Superior temporal gyrus (tissue), 1 donor: Measurements from ENCODE around the gene HSPB9.
"Not testable (repeated sequence)": the region's sequence is repeated elsewhere in the genome, so short reads cannot be mapped to it uniquely, and the experiment has no call there.

Experiments
- DNase-seq: peaks from one replicate; pipeline ENCODE4 v3.0.0-alpha.2; 2016; ENCODE audit errors: extremely low spot score

The HSPB9 gene

DNA sequence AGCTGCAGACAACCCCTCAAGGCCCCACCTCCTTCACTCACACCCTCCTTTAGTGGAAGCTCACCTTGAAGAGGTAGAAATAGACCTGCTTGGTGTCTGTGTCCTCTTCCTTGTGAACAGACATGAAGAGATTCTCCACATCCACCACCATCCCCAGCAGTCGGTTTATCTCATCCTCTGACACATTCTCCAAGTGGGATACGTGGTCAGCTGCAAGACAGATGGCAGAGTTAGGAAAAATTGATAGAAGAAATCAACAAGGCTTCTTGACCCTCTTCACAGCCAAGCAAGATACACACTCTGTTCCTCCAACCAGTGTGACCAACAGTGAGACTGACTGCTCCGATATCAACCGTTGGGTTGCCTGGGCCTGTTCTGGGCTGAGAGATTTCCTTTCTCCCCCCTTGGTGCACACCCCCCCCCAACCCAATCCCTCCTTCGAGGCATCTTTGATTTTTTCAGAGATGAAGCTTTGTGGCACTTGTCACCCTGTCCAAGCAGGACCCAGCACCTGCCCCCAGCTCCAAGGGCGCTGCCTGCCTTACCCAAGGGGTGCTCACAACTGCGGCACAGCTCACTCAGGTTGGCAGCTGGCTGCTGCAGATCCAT is 2.3 kb upstream of the HSPB9 start:
- DNase-seq = no peak

DNA sequence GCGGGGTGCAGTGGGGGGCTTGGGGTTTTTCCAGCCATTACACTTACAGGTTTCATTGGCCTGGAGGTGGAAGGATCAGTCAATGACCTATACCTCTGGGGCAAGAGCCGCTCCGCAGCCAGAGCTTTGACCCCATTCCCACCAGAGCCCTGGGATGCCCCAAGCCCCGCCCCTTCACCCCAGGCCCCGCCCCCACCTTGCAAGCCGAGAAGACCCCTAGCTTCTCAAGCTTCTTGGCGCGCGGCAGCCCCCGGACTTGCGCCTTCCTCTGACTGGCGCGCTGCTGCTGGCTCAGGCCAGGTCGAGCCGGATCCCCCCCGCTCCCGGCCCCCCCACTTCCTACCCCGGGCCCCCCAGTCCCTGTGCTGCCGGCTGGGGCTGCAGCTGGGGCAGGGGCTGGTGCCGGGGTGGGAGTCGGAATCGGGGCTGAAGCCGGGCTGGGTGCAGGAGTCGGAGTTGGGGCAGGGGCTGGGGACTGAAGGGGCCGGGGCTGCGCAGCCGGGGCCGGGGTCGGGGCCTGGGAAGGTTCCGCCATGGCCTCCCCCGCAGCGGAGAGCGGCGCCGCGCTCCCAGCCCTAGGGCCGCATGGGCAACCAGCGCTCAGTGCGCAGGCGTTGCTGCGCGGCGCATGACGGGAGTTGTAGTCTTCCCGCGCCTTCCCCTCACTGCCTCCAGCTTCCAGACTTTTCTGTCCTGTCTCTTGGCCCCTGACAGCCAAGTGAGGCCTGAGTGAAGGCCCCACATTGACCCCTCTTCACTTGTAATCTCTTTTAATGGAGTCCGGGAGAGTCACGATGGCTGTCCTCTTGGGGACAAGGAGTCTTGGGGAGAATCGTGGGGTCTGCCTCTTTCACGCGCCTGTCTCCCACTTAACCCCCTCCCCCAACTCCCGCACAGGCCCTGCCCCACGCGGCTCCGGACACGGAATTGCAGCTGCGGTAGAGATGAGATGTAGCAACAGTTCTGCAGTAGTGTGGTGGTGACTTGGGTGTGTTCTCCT is 1.5 kb upstream of the HSPB9 start, which contains the start of gene KAT2A:
TSS of gene KAT2A (minus strand) at position 598 of the 1,000 bp plus-strand sequence. CDS start at position 535, 63 bp downstream.
- peak; percentile 94 for DNase-seq

DNA sequence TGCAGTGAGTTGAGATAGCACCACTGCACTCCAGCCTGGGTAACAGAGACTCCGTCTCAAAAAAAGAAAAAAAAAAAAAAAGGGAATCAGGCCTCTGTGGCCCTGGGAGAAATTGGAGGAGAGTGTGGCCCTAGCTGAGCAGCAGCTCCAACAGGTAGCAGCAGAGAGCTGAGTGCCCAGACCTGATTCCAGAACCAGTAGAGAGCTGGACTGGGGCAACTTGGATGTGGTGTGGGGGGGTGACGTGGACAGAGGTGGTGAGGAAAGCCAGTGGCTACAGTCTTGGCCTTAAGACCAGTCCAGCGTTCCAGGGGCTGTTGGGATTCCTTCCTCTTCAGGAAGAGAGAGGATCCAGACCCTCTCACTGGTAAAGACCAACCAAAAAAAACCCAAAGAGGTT is 1.7 kb downstream of the HSPB9 start:
- DNase-seq = no peak

DNA sequence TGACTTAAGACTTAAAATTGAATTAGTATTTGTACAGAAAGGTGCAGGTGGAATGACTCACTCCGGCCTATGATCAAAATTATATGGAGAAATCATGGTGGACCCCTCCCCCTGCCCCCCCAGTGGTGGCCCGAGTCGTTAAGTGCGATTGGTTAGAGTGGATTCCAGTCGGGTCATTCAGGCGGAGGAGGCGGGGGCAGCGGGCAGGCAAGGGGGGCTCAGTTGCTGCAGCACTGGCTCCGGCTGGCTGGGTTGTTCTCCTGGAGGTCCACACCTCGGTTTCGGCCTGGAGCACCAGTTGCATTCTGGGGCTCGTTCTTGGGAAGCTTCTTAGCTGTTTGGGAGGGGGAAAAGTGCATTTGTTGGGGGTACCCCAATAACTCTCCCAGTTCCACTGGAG is 3.0 kb downstream of the HSPB9 start:
- no peak for DNase-seq

DNA sequence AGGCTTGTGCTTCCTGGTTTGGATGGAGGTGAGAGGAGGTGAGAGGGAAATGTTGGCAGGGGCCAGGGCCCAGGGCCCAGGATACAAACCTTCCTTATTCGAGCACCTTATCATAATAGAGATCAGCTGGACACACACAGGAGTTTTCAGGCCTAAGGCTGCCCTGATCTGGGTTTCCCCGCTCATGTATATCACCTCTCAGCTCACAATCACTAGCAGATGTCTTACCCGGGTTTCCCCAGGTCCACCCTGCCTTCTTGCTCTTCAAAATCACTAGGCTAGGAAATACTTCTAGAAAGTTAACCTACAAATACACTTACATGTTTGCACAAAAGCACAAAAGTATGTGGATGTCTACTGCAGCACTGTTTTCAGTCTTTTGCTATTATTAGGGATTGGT is 4.2 kb downstream of the HSPB9 start:
- DNase-seq = no peak

DNA sequence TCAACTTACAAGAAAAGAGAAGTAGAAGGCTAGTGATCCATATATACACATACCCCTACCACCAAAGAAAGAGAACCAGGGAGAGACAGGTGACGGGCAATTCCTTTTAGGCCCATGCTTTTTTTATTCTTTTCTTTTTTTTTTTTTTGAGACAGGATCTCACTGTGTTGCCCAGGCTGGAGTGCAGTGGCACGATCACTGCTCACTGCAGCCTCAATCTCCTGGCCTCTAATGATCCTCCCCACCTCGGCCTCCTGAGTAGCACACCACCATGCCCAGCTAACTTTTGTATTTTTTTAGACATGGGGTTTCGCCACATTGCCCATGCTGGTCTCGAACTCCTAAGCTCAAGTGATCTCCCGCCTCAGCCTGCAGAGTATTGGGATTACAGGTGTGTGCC is 4.8 kb downstream of the HSPB9 start:
- no peak for DNase-seq

DNA sequence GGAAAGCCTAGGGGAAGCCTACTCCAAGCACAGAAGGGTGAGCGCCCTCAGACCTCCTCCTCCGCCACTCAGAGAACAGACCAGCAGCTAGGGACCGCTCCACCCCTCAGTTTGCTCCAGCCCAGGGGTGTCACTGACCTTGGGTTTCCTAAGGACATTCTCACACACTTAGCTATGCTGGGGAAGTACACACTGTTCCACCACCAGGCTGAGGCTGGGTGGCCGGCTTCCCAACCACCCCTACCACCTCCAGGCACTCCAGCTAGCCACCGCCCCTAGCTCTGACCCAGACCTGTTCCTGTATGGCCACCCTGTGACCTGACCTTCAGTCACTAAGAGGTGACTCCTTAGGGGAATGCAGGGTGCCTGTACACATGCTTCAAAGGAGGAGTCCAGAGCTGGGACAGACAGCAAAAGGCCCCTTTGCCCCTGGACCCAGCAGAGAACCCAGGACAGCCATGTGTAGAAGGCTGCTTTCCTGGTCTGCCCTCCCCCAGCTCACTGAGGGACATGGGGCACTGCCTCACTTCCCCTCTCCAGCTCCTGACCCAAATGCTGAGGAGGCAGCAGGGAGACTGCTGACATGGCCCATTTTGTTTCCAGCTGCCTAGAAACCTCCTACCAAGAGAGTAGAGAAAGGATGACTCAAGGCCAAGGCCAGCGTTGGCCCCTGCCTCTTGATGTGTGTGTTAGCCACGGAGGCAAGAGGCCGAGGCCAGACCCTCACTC is 6.7 kb downstream of the HSPB9 start:
- DNase-seq = no peak

DNA sequence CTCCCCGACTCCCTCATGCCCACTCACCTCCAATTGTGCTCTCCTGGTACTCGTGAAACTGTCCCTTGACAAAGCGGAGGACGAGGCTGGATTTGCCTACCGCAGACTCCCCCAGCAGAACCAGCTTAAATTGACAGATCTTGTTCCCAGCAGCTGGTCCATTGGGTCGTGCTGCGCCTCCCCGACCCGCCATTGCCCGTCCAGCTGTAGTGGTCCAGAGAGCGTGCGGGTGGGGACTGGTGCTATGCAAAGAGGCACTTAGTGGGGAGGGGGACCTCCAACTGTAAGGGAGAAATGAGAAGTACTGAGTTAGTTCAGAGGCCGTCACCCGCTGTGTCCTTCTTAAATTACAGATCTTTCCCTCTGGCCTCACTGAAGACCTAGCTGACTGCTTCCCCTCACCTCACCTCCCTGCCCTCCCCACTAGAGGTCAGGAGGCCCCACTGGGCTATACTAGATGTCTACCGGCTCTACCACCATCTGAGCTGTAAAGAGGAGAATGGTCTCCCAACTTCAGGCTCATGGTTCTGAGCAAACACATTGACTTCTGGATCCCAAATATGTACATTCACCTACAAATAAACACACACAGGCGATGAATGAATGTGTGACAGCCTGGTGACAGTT is 7.8 kb downstream of the HSPB9 start:
- no peak for DNase-seq

DNA sequence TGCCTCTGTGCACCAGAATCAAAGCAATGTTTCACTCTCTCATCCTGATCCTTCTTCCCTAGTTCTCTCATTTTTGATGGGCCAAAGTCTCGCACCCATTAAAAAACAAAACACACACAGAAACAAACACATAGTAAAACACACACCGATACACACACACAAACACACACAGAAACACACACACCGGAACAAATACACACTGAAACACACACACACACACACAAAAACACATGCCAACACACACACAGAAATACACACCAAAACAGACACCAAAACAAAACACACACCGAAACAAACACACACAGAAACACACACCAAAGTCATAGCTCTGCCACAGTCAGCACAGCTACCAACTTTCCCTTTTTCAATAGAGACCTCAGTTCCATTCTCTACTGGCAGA is 8.6 kb downstream of the HSPB9 start:
- no peak for DNase-seq

DNA sequence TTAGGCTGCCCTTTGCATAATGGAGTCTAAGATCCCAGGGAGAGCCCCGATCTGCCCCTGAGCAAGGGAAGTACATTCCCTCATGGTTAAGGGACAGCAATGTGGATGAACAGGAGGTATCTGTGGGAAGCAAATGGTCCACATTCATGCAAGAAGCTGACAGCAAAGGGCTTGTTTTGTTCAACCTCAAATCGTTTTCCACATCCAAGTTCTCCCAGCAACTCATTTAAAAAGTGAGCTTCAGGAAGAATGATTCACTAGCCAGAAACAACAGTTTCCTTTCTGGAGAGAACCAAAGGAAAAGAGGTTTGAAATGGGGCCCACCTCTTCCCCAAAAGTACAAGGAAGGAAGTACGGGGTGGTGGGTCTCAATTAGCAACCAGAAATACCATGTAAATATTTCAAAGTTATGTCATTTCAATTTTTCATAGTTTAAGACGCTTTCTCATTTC is 9.4 kb downstream of the HSPB9 start:
- no peak for DNase-seq

DNA sequence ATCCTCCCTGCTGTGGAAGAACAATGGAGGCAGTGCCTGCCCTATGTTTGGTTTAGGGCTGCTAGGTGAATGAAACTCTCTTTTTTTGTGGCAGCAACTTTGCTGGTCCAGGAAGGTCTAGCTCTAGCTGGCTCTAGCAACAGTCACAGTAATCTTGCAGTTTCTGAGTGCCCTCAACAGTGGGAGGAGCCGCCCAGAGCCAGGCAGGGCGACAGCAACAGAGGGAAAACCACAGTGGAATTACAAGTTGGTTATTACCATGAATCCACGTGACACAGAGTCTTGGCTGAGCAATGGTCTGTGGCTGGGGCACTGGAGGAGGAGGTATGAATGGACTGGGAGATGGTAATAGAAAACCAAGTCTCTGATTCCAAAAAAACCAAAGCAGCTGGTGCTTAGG is 10.3 kb downstream of the HSPB9 start:
- peak; percentile 85 for DNase-seq

DNA sequence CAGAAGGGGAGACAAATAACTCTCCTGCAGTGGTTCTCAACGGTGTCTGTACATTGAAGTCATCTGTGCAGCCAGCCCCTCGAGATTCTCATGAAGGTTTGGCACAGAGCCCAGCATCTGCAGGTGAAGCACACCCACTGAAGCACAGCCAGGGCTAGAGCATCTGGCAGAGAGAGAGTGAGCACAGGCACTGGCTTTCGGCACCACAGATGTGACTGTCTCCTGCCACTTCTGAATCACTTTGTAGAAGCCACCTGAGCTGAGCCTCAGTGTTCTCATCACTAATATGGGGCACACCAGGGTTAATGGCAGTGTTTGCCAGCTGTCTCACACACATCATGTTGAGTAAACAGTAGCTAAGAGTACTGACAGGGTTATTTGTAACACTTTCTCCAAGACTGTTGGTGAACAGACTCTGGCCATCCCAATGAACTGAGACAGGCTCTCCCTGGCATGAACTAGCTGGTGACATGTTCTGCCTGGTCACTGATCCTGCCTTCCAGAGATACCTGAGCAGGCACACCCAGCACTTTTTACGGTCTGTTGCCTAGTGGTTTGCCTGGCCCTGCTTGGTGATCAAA is 10.9 kb downstream of the HSPB9 start:
- no peak for DNase-seq

DNA sequence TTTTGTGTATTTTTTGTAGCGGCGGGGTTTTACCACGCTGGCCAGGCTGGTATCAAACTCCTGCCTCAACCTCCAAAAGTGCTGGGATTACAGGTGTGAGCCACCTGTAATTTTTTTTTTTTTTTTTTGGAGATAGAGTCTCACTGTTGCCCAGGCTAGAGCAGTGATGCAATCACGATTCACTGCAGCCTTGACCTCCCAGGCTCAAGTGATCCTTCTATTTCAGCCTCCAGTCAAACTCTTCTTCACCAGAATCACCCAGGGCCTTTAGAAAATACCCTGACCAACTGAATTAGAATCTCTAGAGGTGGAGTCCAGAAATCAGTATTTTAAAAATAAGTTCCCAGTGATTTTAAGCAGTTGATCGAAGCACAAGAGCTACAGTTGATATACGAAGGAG is 12.5 kb downstream of the HSPB9 start:
- no peak for DNase-seq

DNA sequence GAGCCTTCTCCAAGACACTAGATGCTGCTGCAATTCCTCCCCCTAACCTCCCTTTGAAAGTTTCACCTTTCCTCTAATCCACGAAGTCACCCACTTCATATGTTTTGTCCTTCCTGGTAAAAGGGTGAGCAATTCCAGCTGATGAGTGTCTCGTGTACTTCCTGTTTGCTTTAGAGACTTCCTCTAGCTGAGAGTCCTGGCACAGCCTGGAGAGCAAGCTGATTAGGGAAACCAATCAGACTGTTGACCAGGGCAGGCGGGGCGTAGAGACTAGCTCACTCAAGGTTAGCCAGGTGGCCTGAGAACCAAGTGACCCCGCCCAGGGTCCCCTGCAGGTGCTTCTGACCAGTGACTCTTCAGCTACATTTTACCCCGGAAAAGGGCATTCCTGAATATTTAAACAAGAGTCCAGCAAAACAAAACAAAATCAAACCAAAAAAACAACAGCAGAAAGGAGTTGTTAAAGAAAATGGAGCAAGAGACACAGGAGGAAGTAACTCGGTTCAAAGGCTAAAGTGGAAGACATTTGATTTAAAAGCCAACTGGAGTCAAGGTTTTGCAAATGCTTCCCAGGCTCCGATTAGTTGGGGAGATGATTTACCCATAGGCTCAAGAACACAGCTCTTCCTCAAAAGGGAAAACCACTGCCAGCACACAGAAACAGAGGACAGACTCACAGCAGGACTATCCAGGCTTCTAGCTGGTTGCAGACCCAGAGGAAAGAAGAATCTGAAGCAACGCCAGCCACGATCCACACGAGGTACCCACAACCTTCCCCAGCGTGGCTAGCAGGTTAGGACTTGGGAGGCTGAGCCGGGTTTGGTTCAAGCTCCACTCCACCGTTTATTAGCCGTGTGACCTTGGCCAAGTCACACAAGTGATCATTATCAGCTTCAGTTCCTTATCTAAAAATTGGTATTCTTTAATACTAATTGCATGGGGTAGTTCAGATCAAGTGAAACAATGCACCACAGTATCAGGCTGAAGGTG is 13.4 kb downstream of the HSPB9 start:
- no peak for DNase-seq

DNA sequence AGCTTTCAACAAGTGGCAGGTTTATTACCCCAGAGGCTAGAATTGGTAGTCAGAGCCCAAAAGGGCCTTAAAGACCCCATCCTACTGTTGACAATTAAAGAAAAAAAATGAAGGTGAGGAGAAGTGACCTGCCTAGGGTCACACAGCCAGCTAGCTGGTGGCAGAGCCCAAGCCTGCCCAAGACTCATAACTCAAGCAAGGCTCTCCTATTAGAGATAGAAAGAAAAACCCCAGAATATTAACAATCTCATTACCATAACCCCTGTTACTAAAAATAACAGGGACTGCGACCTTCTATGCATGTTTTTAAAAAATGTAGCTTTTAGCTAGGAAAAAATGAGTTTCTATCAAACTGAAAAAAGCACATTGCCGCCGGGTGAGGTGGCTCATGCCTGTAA is 14.0 kb downstream of the HSPB9 start:
- no peak for DNase-seq

DNA sequence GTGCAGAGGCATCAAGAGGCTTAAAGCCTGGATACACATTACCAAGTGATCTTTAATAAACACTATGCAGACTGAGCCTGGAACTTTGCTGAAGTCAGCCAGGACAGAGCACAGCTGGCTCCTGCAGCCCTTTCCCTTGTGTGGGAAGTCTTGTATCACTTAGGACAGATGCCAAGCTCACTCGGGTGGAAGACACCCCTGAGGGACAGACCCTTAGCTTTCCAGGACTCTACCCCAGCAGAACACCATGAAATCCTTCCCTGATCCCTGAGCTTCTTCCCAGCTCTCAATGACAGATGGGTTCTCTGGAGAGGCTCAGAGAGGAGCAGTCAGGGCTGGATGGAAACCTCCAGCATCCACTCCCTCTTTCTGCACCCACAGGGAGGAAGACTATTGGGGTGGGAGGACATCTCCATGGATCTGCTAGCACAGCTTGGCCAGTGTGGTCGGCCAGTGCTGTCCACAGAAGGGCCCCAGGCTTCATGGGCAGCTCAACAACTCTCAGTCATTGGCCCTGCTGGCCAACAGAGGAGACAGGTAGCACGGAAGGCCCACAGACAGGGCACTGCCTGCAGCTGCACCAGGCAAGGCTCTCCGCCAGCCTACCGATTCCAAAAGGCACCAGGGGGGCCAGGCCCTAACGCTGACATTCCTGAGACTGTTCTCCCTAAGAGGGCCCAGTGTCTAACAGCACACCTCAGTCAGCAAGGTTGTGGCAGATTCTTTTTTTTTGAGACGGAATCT is 16.3 kb downstream of the HSPB9 start:
- DNase-seq = no peak

DNA sequence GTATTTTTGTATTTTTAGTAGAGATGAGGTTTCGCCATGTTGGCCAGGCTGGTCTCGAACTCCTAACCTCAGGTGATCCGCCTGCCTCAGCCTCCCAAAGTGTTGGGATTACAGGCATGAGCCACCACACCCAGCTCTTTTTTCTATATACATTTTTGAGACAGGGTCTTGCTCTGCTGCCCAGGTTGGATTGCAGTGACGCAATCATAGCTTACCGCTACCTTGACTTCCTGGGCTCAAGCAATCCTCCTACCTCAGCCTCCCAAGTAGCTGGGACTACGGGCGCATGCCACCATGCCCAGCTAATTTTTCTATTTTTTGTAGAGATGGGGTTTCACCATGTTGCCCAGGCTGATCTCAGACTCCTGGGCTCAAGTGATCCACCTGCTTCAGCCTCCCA is 18.1 kb downstream of the HSPB9 start:
- DNase-seq = not testable (repeated sequence)

DNA sequence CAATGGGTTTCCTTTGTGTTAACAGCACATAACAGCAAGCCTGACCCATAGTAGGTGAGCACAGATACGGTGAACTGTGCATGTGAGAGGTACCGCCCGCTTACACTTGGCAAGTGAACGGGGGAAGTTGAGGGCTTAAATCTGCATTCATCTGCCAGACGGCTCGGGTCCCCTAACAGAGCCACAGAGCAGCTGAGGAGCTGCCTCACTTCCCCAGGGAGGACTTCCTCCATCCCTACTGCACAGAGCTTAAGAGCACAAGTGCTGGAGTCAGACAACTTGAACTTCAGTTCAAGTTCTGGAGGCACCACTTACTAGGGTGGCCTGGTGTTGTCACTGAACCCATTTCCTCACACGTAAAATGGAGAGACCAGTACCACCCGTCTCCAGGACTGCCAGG is 18.8 kb downstream of the HSPB9 start:
- DNase-seq = no peak

DNA sequence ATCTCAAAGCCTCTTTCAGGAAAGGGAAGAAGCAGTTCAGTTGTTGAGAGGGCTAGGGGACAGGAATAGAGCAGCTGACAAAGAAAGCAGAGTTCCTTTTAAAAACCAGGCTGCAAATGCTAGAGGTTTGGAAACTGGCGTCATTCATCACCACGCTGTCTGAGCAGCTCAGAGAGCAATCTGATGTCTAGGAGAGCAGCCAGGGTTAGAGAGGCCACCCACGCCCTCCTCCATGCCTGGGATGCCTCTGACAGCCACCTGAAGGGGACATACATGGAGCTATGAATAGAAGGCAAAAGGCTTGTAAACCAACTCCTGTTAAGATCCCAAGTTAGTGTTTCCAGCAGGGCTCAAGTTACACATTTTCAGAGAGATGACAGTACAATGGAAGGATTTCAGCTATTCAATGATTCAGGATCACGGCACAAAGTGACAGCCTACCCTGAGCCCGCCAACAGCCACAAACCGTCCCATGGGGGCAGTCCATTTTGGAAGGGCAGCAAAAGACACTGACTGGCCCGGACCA is 19.8 kb downstream of the HSPB9 start:
- DNase-seq = no peak
